ENCODE data around the gene SMAD3.

SMAD3 gene

GRCh38 chr15:67138891-67139855 lies 73.8 kb downstream of the SMAD3 start:
- H3K27ac ChIP-seq, result no peak overlapping the region
- peaks cover 6% of the 10 kb centered on the region; the same call in 1 of the 2 replicates for H3K36me3 ChIP-seq
- H3K4me3 ChIP-seq, result no peak overlapping the region
- no peaks in the 10 kb centered on the region for H3K27me3 ChIP-seq
- peaks cover 100% of the 10 kb centered on the region for H3K4me1 ChIP-seq
- H3K9ac ChIP-seq, result no peak overlapping the region
- H3K4me2 ChIP-seq, result peak overlapping the region; percentile 26; the same call in 1 of the 2 replicates
- no peak for TF ChIP-seq Cebpa-rat (IDR thresholded peaks at IDR 0.05)
- H3K9me3 ChIP-seq, result no peaks in the 10 kb centered on the region
- H4K20me1 ChIP-seq, result peaks cover 100% of the 10 kb centered on the region

GRCh38 chr15:67140078-67140833 lies 74.9 kb downstream of the SMAD3 start:
- Histone ChIP-seq H3K4me1 (peaks cover 100% of the 10 kb centered on the region), H4K20me1 (peaks cover 100% of the 10 kb centered on the region), H3K4me2 (no peak overlapping the region; the same call in 1 of the 2 replicates), H3K9ac (no peak overlapping the region), H3K27me3 (no peaks in the 10 kb centered on the region), H3K4me3 (no peak overlapping the region), H3K27ac (no peak overlapping the region), H3K9me3 (no peaks in the 10 kb centered on the region), H3K36me3 (peaks cover 6% of the 10 kb centered on the region; the same call in 1 of the 2 replicates)
- no peak for TF ChIP-seq Cebpa-rat (IDR thresholded peaks at IDR 0.05)

GRCh38 chr15:67142092-67142766 lies 76.8 kb downstream of the SMAD3 start:
- no peak overlapping the region for H3K4me2 ChIP-seq
- H3K9ac ChIP-seq, result no peak overlapping the region

GRCh38 chr15:67142767-67143100 lies 77.3 kb downstream of the SMAD3 start:
- H4K20me1 ChIP-seq, result peaks cover 100% of the 10 kb centered on the region
- no peak overlapping the region for H3K9ac ChIP-seq
- TF ChIP-seq Cebpa-rat (IDR thresholded peaks at IDR 0.05), result no peak
- H3K27me3 ChIP-seq, result no peaks in the 10 kb centered on the region
- H3K36me3 ChIP-seq, result peaks cover 6% of the 10 kb centered on the region; the same call in 1 of the 2 replicates
- no peak overlapping the region for H3K4me3 ChIP-seq
- no peaks in the 10 kb centered on the region for H3K9me3 ChIP-seq
- no peak overlapping the region for H3K27ac ChIP-seq
- H3K4me2 ChIP-seq, result no peak overlapping the region
- H3K4me1 ChIP-seq, result peaks cover 100% of the 10 kb centered on the region

More at GRCh38 chr15:67142092-67142766, 76.8 kb downstream of the SMAD3 start:
- H4K20me1 ChIP-seq, result peaks cover 100% of the 10 kb centered on the region
- H3K9me3 ChIP-seq, result no peaks in the 10 kb centered on the region
- peaks cover 100% of the 10 kb centered on the region for H3K4me1 ChIP-seq
- H3K27me3 ChIP-seq, result no peaks in the 10 kb centered on the region
- H3K36me3 ChIP-seq, result peaks cover 6% of the 10 kb centered on the region; the same call in 1 of the 2 replicates
- TF ChIP-seq Cebpa-rat (IDR thresholded peaks at IDR 0.05), result no peak
- no peak overlapping the region for H3K4me3 ChIP-seq
- no peak overlapping the region for H3K27ac ChIP-seq

GRCh38 chr15:67143646-67144045 lies 78.2 kb downstream of the SMAD3 start:
- Histone ChIP-seq H3K36me3 (peaks cover 6% of the 10 kb centered on the region; the same call in 1 of the 2 replicates), H4K20me1 (peaks cover 100% of the 10 kb centered on the region), H3K4me1 (peaks cover 100% of the 10 kb centered on the region), H3K27me3 (no peaks in the 10 kb centered on the region), H3K4me2 (no peak overlapping the region), H3K27ac (no peak overlapping the region), H3K4me3 (no peak overlapping the region), H3K9me3 (no peaks in the 10 kb centered on the region), H3K9ac (no peak overlapping the region)
- no peak for TF ChIP-seq Cebpa-rat (IDR thresholded peaks at IDR 0.05)

- no peak for TF ChIP-seq Cebpa-rat (IDR thresholded peaks at IDR 0.05)
- H4K20me1 ChIP-seq, result peaks cover 100% of the 10 kb centered on the region
- no peaks in the 10 kb centered on the region for H3K27me3 ChIP-seq
- peaks cover 100% of the 10 kb centered on the region for H3K4me1 ChIP-seq
- no peaks in the 10 kb centered on the region for H3K9me3 ChIP-seq
- peak overlapping the region; percentile 84 for H3K4me2 ChIP-seq
- H3K4me3 ChIP-seq, result no peak overlapping the region
- H3K36me3 ChIP-seq, result peaks cover 6% of the 10 kb centered on the region; the same call in 1 of the 2 replicates
- no peak overlapping the region for H3K27ac ChIP-seq
- no peak overlapping the region for H3K9ac ChIP-seq
Observed at GRCh38 chr15:67144609-67145311, 79.4 kb downstream of the SMAD3 start.

- no peaks in the 10 kb centered on the region for H3K9me3 ChIP-seq
- no peak overlapping the region for H3K4me3 ChIP-seq
- H3K4me1 ChIP-seq, result peaks cover 100% of the 10 kb centered on the region
- H3K27ac ChIP-seq, result peak overlapping the region; percentile 21; the same call in 1 of the 2 replicates
- H3K36me3 ChIP-seq, result peaks cover 6% of the 10 kb centered on the region; the same call in 1 of the 2 replicates
- peaks cover 100% of the 10 kb centered on the region for H4K20me1 ChIP-seq
- TF ChIP-seq Cebpa-rat (IDR thresholded peaks at IDR 0.05), result no peak
- no peaks in the 10 kb centered on the region for H3K27me3 ChIP-seq
- H3K4me2 ChIP-seq, result peak overlapping the region; percentile 84
- H3K9ac ChIP-seq, result no peak overlapping the region
Observed at GRCh38 chr15:67145312-67145610, 79.9 kb downstream of the SMAD3 start.

- peak overlapping the region; percentile 21 for H3K27ac ChIP-seq
- H3K27me3 ChIP-seq, result no peaks in the 10 kb centered on the region
- H3K9me3 ChIP-seq, result no peaks in the 10 kb centered on the region
- H3K36me3 ChIP-seq, result peaks cover 2% of the 10 kb centered on the region; the same call in 1 of the 2 replicates
- H3K4me2 ChIP-seq, result peak overlapping the region; percentile 84
- peaks cover 100% of the 10 kb centered on the region for H4K20me1 ChIP-seq
- no peak overlapping the region for H3K4me3 ChIP-seq
- no peak overlapping the region for H3K9ac ChIP-seq
- no peak for TF ChIP-seq Cebpa-rat (IDR thresholded peaks at IDR 0.05)
- H3K4me1 ChIP-seq, result peaks cover 100% of the 10 kb centered on the region
Observed at GRCh38 chr15:67145710-67146109, 80.3 kb downstream of the SMAD3 start.

GRCh38 chr15:67146234-67146633 lies 80.8 kb downstream of the SMAD3 start:
- Histone ChIP-seq H3K9ac (0 out of 2 replicates have a peak overlapping the region, but pooled peaks have one; percentile 66), H3K36me3 (no peaks in the 10 kb centered on the region), H3K4me2 (peak overlapping the region; percentile 84), H3K27ac (peak overlapping the region; percentile 78), H3K9me3 (no peaks in the 10 kb centered on the region), H3K27me3 (no peaks in the 10 kb centered on the region), H3K4me1 (peaks cover 99% of the 10 kb centered on the region), H3K4me3 (no peak overlapping the region), H4K20me1 (peaks cover 100% of the 10 kb centered on the region)
- TF ChIP-seq Cebpa-rat (IDR thresholded peaks at IDR 0.05), result no peak

Measured in BLaER1 (cell line).